ENCODE results near the gene TBC1D1.
"Not testable (repeated sequence)": the region's sequence is repeated elsewhere in the genome, so short reads cannot be mapped to it uniquely, and the experiment has no call there.

Gene TBC1D1

DNA sequence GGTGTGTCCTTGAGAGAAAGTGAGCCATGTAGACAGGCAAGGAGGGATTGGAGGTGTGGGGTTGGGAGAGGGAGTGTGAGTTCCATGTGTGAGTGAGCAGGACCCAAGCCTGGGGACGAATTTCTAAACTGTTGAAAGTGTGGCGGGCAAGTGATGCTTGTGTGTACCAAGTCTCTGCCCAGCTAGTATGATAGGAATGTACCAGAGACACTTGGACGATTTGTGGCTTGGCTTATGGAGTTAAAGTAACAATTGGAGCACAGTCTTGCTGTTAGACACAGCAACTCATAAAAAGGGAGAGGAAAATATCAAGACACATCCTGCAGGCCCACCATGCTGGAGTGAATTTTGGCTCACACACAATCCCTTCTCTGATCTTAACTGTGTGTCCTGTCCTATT, 77.9 kb downstream of the TBC1D1 start:
- DNase-seq (ENCODE audit: low read depth) = no peak

DNA sequence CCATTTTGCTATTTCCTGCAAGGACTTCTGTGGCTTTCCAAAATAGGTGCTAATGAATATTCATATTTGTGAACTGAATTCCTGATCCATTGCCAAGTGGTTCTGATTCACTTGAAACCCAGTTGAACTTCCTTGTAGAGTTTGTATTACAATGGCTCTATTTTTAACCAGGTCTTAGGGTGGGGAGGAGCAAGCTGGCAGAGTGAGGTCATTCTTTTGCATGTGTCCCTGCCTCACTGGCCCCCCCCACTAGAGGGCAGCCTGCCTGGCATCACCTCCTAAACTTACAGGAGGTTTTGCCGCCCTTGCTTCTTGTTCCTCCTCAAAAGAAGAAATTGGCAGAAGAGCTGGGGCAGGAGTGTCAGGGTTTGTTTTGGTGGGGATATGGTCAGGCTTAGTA, 79.8 kb downstream of the TBC1D1 start:
- no peak for DNase-seq (ENCODE audit: low read depth)

DNA sequence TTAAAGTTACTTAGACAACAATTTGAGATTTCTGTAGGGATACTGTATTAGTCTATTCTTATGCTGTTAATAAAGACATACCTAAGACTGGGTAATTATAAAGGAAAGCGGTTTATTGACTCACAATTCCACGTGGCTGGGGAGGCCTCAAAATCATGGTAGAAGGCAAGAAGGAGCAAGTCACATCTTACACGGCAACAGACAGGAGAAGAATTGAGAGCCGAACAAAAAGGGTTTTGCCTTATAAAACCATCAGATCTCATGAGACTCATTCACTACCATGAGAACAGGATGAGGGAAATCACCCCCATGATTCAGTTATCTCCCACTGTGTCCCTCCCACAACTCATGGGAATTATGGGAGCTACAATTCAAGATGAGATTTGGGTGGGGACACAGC, 80.3 kb downstream of the TBC1D1 start:
- no peak for DNase-seq (ENCODE audit: low read depth)

DNA sequence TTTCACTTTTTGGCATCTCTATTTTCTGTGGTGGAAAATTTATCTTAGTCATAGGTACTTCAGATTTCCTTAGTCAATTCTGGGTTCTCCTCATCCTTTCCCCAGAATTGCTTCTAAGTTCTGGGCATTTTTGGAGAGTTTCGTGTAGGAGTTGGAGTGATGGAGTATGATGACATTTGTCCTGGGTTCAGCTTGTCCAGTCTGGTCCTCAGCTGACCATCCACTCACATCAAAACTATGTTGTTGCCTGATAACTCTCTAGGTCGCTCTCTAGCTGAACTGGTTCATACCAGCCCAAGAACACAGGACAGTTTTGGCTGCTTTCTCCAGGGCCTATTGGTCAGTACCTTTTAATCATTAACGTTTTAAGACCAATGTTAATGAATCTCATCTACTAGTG, 82.6 kb downstream of the TBC1D1 start:
- DNase-seq (ENCODE audit: low read depth) = no peak

DNA sequence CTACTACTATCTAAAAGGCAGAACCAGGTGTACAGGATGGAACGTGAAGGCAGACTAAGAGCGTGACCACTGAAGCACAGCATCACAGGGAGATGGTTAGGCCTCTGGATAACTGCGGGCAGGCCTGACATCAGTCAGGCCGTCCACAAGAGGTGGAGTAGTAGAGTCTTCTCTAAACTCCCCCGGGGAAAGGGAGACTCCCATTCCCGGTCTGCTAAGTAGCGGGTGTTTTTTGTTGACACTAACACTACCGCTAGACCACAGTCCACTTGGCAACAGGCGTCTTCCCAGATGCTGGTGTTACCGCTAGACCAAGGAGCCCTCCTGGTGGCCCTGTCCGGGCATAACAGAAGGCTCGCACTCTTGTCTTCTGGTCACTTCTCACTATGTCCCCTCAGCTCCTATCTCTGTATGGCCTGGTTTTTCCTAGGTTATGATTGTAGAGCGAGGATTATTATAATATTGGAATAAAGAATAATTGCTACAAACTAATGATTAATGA, 84.5 kb downstream of the TBC1D1 start:
- not testable (repeated sequence) for DNase-seq (ENCODE audit: low read depth)

DNA sequence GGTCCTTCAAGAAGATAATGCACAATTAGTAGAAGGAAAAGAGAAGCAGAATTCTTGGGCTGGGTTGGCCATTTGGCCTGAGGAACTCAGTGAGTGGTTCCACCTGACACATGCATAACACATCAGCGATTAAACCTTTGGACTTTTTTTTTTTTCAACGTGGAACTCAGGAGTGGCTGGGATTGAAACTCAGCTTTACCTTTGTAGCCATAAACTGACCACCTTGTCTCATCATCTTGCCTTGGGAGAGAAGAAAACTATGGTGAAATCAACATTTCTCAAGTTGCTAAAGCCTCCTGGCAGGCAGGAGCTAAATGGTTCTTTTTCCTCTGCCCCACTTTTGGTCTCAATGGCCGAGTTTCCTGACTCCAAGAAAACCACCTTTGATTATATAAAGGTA, 85.6 kb downstream of the TBC1D1 start:
- no peak for DNase-seq (ENCODE audit: low read depth)

DNA sequence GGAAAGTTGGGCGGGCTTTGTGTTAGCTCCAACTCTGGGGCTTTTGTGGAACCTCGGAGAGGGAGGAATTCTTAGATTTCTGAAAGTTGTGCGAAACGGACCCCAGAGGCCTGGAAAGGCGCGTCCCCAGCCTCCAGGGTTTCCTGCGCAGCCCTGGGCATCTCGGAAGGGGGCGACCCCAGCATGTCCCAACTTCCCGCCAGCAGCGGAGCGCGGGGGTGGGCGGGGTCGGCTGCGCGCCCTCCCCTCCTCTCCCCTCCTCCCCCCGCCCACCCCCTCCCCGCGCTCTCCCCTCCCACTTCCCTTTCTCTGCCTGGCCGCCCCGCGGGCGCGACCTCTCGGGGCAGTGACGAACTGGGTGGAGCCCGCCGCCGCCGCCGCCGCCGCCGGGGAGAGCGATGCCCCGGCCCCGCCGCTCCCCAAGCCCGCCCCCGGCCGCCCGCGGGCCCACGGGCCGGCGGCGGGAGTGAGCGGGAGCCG, 86.1 kb downstream of the TBC1D1 start:
- no peak for DNase-seq (ENCODE audit: low read depth)

DNA sequence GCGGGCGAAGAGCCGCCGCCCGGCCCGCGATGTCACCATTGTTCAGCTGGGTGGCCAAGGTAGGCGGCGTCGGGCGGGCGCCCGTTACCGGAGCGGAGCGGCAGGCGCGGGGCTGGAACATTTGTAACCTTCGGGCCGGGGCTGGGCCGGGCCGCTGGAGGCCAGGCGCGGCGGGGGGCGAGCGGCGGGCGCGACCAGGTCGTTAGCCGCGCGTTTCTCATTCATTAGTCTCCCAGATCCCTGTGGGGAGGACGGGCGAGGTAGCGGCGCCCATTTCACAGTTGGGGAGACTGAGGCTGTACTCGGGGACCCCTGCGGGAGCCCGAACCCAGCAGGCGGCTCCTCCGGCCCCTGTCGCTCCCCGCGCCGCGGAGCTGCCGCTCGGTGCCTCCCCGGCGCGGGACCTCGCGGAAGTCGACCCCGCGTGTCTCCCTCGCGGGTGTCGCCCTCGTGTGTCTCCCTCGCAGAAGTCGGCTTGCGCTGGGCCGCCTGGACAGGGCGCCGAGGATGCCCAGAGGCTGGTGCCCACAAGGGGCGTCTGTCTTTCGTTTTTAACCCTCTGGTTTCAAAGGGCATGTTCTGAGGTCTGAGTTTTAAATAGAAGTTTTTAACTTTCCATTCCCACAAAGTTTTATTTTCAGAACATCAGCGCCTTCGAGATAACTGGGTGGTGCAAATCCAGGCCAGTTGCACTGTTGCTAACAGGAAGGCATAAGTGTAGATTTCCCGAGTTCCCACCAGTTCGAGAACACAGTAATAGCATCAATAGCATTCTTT, 86.8 kb downstream of the TBC1D1 start:
- no peak for DNase-seq (ENCODE audit: low read depth)

DNA sequence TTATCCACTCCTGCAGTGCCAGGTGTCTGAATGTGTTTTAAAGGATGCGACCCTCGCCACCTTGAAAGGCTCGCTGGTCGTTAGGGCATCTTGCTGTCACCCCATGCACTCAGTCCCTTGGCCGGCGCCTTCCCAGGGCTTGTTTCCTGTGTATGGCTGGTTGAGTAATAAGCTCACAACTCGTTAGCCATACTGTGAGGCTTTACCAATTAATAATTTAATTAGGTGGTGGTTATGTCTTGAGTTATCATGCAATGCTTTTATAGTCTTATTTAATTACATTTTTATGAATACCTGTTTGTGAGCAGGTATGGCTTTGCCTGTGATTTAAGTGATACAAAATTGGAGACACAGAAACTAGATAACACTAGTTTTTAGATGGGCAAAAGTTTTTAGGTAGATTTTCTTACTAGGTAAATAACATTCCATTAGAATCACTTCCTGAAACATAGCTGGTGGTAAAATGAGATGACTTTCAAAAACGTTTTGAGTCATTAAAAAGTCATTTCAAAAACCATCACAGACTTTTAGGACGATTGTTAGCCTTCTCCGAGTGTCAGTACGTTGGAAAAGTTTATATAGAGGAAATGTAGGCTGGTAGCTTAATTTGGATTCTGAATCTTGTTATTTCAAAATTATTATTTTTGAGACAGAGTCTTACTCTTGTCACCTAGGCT, 87.5 kb downstream of the TBC1D1 start:
- DNase-seq (ENCODE audit: low read depth) = no peak

DNA sequence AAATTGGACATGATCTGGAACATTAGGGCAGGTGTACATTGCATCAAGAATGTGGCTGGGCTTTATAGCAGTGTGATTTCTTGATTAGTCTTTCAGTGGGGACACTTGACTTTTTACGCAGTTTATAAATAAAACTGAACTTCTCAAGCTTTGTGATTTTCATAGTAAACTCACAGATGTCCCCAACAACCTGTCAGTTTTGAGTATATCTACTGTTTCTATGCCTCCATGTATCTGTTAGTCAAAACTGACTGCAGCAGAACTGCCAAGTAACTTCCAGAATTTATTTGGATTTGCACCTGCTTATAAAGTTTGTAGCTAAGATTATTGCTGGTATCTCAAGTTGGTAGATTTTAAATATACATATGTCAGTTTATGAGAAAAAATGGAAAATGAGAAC, 89.4 kb downstream of the TBC1D1 start:
- DNase-seq (ENCODE audit: low read depth) = no peak

DNA sequence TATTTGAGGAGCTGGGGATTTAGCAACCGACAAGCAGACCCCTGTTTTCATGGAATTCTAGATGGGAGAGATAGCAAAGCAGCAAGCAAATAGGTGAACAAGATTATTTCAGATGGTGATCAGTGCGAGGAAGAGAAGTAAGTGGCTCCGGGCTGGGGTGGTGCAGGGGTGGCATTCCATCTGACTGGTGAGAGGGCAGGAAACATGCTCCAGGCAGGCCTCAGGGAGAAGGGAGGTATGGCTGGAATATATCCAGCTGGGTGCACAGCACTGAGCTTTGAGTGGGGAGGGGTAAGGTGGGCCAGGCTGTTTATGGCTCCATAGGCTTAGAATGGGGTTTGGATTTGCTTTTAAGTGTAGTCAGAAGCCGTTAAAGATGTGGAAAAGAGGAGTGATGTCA, 90.5 kb downstream of the TBC1D1 start:
- no peak for DNase-seq (ENCODE audit: low read depth)

DNA sequence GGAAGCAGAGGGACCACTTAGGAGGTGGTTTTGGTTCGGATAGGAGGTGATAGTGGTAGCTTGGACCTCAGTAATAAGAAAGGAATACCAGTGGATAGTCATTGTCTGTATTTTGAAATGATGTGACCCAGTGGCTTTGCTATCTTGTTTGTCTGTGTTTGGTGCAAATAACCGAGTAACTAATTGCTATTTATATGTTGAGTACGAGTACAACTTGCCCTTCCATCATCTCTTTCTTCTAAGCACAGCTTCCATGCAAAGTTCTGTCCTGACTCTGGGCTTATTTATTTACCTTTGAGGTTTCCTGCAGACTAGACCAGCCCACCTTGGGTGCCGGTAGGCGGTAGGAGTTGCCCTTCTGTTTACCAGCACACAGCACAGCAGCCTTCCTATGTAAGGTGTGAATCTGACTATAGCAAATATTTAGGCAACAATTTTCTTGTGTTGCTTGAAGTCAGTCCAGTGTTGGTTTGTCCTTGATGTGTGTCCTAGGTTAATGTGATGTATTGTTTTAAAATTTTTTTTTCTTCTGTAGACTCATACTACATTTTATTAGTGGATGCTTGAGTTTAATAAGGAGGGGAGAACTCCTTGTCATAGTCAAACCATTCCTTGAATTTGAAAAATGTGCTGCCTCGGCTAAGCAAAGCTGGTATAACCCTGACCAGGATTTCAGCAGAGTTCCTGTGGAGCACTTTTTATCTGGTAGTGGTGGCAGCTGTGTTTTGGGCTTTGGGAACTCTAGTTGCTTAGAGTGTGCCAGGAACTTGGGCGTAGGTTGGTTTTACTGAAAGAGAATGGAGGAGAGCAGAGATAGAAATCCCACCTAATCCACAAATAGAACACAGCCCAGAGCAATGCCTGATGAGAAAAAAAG, 91.2 kb downstream of the TBC1D1 start:
- DNase-seq (ENCODE audit: low read depth) = no peak

DNA sequence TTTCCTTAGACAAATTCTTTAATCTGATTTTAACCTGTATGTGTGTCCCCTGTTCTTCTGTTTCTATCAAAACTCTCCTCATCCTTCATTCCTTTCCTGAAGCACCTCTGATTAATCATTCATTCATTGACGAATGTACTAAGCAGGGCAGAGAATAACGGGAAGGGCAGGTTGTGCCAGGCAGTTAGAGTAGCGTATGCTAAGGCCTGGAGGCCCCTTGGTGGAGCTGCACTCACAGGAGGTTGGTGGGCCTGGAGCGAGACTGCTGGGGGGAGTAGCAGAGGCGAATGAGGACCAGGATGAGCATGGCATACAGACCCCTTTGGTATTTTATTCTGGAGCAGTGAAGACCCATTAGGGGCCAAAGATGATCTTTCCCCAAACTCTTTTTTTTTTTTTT, 91.9 kb downstream of the TBC1D1 start:
- DNase-seq (ENCODE audit: low read depth) = no peak

DNA sequence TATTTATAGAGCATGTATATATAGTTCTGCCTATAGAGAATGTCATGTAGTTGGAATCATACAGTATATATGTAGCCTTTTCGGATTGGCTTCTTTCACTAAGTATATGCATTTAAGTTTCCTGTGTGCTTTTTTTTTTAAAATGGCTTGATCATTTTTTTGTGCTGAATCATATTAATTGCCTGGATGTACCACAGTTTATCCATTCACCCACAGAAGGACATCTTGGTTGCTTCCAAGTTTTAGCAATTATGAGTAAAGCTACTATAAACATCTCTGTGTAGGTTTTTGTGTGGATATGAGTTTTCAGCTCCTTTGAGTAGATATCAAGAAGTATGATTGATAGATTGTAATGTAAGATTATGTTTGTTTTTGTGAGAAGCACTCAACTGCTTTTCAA, 93.1 kb downstream of the TBC1D1 start:
- no peak for DNase-seq (ENCODE audit: low read depth)

DNA sequence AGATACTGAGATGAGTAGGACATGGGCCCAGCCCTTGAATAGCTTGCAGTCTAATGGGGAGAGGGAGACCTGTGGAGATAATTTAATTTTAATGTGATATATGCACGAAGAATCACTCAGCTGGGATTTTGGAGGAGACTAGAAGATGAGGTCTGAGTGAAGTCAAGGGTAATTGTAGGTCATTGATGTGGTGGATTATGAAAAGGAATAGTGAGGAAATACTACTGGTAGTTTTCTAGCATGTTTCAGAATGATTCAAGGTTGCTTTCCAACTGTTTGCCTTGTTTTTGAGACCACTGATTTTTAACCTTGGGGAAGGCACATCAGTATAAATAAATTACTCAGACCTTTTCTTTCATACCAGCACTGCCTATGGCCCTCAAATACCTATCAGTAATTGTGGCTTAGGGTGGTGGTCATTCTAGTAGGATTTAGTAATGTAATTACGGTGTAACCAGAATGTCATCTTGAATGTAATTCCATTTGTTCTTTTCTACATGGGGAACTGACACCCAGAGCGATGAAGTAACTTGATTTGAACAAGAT, 94.9 kb downstream of the TBC1D1 start:
- no peak for DNase-seq (ENCODE audit: low read depth)

DNA sequence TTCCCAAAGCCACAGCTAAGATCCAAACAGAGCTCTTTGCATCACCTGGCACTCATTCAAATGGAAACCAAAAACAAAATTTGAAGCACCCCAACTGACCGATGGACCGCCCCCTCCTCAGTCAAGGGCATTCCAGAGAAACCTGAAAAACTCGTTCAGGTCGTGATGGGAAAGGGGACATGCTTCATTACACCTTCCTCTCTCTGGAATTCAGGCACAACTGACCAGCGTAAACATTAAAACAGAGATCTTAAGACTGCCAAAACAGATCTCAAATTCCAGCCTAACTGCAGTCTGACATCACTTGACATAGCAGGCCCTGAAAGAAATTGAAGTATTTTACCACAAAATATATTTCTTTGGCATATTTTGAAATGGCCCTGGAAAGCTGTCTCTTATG, 97.8 kb downstream of the TBC1D1 start:
- DNase-seq (ENCODE audit: low read depth) = no peak

DNA sequence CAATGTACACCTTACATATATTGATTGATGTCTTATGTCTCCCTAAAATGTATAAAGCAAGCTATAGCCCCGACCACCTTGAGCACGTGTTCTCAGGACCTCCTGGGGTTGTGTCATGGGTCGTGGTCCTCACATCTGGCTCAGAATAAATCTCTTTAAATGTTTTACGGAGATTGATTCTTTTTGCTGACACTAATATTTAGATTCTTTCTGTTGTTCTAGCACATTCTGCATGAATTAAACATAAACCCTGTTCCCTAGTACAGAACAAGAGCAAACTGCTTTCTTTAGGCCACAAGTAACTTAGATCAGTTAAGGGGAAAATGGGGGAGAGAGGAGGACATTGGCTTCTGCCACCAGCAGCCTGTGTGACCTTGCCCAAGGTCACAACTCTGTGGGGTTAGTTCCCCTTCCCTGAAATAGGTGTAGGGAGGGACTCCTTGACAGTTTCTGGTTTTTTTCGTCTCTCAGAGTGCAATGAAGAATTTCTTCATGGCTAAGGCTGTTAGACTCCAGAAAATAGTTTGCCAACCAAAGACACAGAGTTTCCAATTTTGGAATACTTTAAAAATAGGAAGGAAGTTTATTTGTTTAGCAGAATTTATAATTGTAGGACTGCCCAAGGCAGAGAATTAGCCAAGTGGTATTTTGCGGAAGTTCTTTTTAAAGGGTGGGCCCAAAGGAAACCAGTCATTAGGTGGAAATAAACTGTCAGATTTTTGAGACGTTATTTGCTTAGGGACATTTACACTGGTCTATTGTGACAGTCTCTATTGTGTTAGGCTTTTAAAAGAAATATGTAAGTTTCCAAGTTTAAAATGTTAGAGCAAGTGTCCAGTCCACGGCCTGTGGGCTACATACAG, 98.7 kb downstream of the TBC1D1 start:
- DNase-seq (ENCODE audit: low read depth) = no peak

DNA sequence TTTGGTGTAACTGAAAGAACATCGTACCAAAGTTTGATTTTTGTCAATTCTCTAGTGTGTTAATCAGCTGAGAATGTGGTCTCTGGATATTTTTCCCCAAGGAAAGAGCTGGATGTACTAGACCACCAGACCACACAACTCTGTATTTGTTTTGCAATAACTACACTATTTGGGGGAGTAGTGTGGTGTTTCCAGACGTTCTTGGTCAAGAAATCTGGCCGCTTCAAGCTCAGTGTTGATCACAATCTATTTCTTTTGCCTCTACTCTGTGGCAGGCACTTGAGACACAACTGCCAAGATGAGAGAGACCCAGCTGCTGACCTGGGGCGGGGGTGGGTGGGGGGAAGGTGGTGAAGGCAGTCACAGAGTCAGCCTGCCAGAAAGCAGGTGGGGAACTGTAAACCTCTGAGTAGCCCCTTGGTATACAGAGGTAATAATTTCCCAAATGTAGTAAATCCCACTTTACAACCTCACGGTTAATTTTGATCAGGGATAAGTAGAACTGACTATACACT, 99.9 kb downstream of the TBC1D1 start:
- DNase-seq (ENCODE audit: low read depth) = no peak

DNA sequence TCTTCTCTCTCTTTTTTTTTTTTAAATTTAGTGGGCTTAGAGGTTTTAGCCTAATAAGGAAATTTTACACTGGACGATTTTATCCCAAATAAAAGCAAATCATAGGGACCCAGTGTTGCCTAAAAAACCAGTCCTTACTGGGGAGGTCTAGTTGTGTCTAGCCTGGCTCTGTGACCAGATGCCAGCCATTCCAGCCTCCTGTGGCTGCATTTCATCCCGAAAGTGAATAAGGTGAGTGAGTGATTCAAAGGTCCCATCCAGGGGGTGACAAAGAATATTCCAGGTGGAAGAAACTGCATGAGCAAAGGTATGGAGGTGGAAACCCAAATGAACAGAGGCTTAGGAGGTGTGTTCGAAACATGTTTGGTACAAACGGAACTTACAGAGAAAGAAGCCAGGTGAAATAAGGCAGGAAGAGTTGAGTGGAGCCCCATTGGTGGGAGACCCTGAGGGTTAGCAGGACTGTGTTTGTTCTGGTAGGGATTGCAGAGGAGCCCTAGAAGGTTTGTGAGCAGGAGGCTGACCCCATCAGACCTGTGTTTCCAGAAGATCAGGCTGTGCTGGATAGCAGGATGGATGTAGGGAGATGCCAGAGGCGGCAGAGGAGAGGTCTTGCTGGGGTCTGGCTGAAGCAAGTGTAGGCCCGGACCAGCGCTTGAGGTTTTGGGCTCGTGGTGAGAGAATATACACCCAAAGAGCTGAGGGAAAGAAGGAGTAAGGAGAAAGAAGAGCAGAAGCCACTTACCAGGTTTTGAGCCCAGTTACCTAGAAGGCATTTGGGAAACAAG, 100.9 kb downstream of the TBC1D1 start:
- no peak for DNase-seq (ENCODE audit: low read depth)

DNA sequence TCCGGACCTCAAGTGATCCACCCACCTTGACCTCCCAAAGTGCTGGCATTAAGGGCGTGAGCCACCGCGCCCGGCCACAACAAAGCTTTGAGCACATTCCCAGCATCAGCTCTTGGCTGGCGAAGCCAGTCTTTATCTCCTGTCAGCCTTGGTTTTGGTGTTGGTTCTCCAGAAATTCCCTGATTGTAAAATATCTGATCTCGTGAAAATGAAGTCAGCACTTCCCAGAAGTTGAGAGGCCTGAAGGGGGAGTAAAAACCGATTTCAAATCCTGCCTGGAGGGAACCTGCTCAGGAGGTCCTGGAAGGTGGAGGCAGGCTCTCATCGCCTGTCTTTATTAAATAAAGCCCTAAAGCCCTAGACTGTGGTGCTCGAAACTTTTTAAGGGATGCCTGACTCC, 102.9 kb downstream of the TBC1D1 start:
- DNase-seq (ENCODE audit: low read depth) = no peak
